ENCODE data around the gene SNCA.

Gene SNCA

DNA sequence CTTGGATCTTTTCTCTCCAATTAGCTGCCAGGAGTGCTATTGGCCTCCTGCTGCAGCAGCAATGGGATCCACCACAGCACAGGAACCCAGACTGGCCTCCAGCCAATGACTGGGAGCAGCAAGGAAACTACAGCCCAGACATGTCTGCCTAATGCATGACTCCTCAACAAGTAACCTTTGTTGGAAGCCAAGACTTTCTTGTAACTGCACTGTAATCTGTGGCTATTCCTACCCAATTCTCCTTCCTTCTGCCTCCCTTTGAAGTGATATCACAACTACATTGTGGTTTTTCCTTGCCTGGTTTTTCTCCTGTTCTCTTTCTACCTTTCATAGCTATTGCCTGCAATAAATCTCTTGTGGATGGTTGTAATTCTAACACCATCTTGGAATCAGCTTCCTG lies 39.8 kb downstream of the SNCA start:
- DNase-seq (ENCODE audit: low read depth), result no peak
- TF ChIP-seq, protein P1, sequence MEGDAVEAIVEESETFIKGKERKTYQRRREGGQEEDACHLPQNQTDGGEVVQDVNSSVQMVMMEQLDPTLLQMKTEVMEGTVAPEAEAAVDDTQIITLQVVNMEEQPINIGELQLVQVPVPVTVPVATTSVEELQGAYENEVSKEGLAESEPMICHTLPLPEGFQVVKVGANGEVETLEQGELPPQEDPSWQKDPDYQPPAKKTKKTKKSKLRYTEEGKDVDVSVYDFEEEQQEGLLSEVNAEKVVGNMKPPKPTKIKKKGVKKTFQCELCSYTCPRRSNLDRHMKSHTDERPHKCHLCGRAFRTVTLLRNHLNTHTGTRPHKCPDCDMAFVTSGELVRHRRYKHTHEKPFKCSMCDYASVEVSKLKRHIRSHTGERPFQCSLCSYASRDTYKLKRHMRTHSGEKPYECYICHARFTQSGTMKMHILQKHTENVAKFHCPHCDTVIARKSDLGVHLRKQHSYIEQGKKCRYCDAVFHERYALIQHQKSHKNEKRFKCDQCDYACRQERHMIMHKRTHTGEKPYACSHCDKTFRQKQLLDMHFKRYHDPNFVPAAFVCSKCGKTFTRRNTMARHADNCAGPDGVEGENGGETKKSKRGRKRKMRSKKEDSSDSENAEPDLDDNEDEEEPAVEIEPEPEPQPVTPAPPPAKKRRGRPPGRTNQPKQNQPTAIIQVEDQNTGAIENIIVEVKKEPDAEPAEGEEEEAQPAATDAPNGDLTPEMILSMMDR (IDR thresholded peaks at IDR 0.05; ENCODE audit: control insufficient read depth, insufficient read depth, low read depth, low read length, missing control alignments), result no peak

DNA sequence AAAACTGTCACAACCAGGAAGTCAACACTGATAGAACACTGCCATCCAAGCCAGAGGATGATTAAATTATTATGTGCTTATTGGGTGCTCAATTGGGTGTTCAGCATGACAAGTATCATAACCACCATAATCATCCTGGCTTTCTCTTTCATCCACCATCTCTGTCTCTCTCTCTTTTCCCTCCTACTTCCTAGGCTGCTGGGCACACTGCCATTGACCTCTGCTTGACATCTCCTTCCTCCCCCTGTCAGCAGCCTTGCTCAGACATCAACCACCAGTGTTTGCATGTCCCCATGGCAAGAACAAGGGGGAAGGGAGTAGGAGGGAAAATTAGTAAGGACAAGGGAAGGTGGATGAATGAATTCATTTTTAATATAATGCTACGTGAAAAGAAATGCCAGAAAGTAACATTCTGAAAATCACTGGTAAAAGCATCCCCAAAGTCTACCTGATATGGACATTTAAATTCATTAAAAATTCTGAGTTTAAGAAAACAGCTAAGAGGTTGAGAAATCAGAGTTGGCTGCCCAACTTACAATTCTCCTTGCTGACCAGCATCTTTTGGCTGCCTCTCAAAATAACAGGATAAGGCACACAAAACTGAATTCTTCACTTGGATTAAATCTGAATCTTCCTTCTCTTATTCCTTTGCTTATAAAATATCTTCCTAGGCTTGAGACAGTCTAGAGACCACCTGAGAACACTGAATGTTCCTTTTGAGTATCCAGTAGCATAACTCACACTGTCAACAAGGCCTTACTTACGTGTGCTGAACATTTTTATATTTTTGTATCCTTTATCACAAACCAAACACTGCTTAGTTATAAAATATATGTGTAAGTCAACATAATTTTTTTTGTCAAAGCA lies 48.5 kb downstream of the SNCA start:
- TF ChIP-seq, protein P1 (IDR thresholded peaks at IDR 0.05; ENCODE audit: control insufficient read depth, insufficient read depth, low read depth, low read length, missing control alignments), result no peak
- DNase-seq (ENCODE audit: low read depth), result no peak
- no peak overlapping the region for H3K4me3 ChIP-seq (ENCODE audit: control insufficient read depth, low read depth, low read length)

More for the DNA sequence above, 39.8 kb downstream of the SNCA start:
- H3K4me3 ChIP-seq (ENCODE audit: control insufficient read depth, low read depth, low read length), result no peak overlapping the region

- no peak for DNase-seq (ENCODE audit: low read depth)
- no peak overlapping the region for H3K4me3 ChIP-seq (ENCODE audit: control insufficient read depth, low read depth, low read length)
- TF ChIP-seq, protein P1 (IDR thresholded peaks at IDR 0.05; ENCODE audit: control insufficient read depth, insufficient read depth, low read depth, low read length, missing control alignments), result no peak
Observed at GRCh38 chr4:89784686-89785231, 52.2 kb downstream of the SNCA start.

DNA sequence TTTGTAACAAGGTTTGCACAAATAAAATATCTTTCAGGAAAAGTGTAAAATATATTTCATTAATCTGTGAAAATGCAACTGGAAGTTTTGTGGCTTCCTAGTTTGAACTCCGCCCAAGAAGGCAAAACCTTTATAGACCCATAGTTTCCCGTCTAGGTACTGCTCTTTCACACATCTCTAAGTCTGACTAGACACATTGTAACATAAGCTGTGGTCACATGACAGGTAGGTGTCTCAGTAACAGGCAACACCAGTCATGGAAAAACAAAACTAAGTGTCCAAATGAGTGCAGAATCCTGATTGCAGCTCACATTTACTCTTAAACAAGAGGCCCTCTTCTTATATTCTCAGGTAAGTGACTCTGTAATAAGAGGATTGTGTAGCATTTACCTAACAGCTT lies 55.6 kb downstream of the SNCA start:
- TF ChIP-seq, protein P1 (IDR thresholded peaks at IDR 0.05; ENCODE audit: control insufficient read depth, insufficient read depth, low read depth, low read length, missing control alignments), result no peak
- H3K4me3 ChIP-seq (ENCODE audit: control insufficient read depth, low read depth, low read length), result no peak overlapping the region
- no peak for DNase-seq (ENCODE audit: low read depth)

DNA sequence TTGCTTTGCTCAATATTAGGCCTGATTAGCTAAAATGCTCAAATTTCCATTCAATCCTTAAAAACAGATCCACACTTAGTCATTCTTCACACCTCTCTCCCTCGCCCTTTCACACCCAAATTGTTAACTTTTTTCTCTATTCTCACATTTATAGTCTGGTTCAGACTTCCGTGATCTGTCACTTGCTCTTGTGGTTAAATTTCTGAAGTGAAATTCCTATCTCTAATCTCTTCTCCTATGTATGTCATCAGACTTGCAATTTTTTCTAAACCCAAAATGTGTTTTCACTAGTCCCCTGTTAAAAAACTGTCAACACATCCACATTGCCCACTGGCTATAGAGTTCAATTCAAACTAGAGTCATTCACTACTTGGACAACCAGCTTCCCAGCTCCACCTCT lies 63.2 kb downstream of the SNCA start:
- no peak overlapping the region for H3K4me3 ChIP-seq (ENCODE audit: control insufficient read depth, low read depth, low read length)
- TF ChIP-seq, protein P1 (IDR thresholded peaks at IDR 0.05; ENCODE audit: control insufficient read depth, insufficient read depth, low read depth, low read length, missing control alignments), result no peak
- DNase-seq (ENCODE audit: low read depth), result no peak

GRCh38 chr4:89769856-89770255 lies 67.1 kb downstream of the SNCA start:
- H3K4me3 ChIP-seq (ENCODE audit: control insufficient read depth, low read depth, low read length), result no peak overlapping the region
- DNase-seq (ENCODE audit: low read depth), result no peak
- TF ChIP-seq, protein P1 (IDR thresholded peaks at IDR 0.05; ENCODE audit: control insufficient read depth, insufficient read depth, low read depth, low read length, missing control alignments), result no peak

Data from AG09309 (cell line).